ENCODE data around the gene OSMR.
"Not testable (repeated sequence)": the region's sequence is repeated elsewhere in the genome, so short reads cannot be mapped to it uniquely, and the experiment has no call there.

The OSMR gene

GRCh38 chr5:38837932-38838331, 7.9 kb upstream of the OSMR start:
- Histone ChIP-seq H3K9ac (ENCODE audit: low read length) (no peak overlapping the region), H3K4me3 (ENCODE audit: low read length) (no peak overlapping the region)

DNA sequence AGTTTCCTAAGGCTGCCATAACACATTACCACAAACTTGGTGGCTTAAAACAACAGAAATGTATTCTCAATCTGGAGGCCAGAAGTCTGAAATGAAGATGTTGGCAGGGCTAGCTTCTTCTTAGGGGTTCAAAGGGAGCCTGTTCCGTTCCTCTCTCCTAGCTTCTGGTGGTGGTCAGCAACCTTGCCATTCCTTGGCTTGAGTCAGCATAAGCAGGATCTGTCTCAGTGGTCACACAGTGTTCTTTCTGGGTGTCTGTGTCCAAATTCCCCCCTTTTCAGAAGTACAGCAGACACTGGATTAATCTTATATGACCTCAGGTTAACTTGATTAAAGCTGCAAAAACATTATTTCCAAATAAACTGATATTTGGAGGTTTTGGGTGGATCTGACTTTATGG, 2.1 kb upstream of the OSMR start:
- H3K36me3 ChIP-seq (ENCODE audit: control insufficient read depth, insufficient read depth, low read length): no peaks in the 10 kb centered on the region
- H3K27me3 ChIP-seq (ENCODE audit: control insufficient read depth, insufficient read depth, low read length): no peaks in the 10 kb centered on the region
- no peak overlapping the region for H3K27ac ChIP-seq (ENCODE audit: low read depth, low read length)
- H3K4me1 ChIP-seq (ENCODE audit: control insufficient read depth, insufficient read depth, low read length): no peaks in the 10 kb centered on the region
- no peak overlapping the region for H3K4me3 ChIP-seq (ENCODE audit: low read length)
- no peak overlapping the region for H3K9ac ChIP-seq (ENCODE audit: low read length)

More at GRCh38 chr5:38837932-38838331, 7.9 kb upstream of the OSMR start:
- Histone ChIP-seq H3K27me3 (ENCODE audit: control insufficient read depth, insufficient read depth, low read length) (no peaks in the 10 kb centered on the region), H3K36me3 (ENCODE audit: control insufficient read depth, insufficient read depth, low read length) (no peaks in the 10 kb centered on the region), H3K27ac (ENCODE audit: low read depth, low read length) (no peak overlapping the region), H3K4me1 (ENCODE audit: control insufficient read depth, insufficient read depth, low read length) (no peaks in the 10 kb centered on the region)

DNA sequence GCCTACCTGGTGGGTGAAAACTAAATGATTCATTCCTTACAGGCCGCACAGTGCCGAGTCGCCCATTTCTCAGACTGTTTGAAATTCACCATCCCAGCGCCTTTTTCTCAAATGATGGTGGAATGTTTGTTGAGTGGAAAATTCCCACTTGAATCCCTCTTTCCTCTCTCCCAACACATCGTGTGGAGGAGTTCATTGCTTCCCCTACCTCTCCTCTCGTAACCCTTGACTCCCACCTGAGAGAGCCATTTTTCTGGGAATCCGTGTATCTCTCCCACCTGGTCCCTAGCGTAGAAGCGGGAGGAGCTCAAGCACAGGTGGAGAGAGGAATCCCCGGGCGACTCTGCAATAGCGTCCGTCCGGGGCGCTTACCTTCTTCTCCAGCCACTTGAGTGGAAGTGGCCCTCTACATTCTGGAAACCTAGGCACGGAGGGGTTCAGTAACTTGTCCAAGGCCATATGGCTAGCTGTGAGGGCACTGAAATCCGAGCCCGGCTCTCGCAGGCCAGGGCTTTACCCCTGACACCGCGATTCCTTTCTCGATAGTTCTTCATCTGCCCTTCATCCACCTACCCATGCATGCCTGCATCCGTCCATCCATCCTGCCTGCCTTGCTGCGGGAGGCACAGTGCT, 683 bp downstream of the OSMR start:
- H3K4me1 ChIP-seq (ENCODE audit: control insufficient read depth, insufficient read depth, low read length): no peaks in the 10 kb centered on the region
- peak overlapping the region; percentile 68 for H3K9ac ChIP-seq (ENCODE audit: low read length)
- peak overlapping the region; percentile 92 for H3K27ac ChIP-seq (ENCODE audit: low read depth, low read length)
- no peaks in the 10 kb centered on the region for H3K27me3 ChIP-seq (ENCODE audit: control insufficient read depth, insufficient read depth, low read length)
- H3K36me3 ChIP-seq (ENCODE audit: control insufficient read depth, insufficient read depth, low read length): no peaks in the 10 kb centered on the region
- peak overlapping the region; percentile 72 for H3K4me3 ChIP-seq (ENCODE audit: low read length)

DNA sequence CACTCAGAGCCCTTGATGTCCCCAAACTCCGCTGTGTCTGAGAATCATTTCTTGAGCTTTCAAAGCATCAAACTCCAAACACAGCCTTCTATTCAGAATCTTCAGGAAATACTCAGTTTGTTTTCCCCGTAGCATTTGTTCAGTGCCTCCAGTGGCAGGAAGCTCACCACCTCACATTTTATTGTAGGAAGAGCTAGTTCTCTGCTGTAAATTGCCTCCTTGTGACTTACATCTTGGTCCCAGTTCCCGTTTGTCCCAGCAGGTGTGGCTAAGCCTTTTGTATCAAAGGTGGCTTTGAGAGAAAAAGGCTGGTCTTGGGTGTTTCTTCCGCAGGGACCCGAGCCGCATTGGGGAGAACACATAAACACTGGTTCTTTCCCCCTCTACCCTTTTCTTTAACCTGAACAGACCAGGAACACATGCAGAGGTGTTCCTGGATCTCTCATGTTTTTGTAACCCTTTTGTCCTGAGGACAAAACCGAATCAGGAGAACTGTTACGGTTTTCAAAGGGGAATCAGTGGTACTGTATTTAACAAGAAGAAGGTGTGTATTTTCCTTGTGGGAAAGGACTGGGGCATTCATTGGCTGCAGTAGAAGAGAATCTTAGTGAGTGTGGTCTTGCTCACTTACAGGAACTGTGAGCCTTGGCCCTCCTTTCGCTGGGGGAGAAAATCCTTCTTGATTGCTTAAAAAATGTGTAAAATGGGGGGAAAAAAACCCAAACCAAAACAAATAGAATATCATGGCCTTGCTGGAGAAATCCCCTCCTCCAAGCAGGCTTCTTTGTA, 1.9 kb downstream of the OSMR start:
- H3K36me3 ChIP-seq (ENCODE audit: control insufficient read depth, insufficient read depth, low read length): no peaks in the 10 kb centered on the region
- H3K27ac ChIP-seq (ENCODE audit: low read depth, low read length): no peak overlapping the region
- no peaks in the 10 kb centered on the region for H3K27me3 ChIP-seq (ENCODE audit: control insufficient read depth, insufficient read depth, low read length)
- peak overlapping the region; percentile 72 for H3K4me3 ChIP-seq (ENCODE audit: low read length)
- H3K9ac ChIP-seq (ENCODE audit: low read length): no peak overlapping the region
- H3K4me1 ChIP-seq (ENCODE audit: control insufficient read depth, insufficient read depth, low read length): no peaks in the 10 kb centered on the region

DNA sequence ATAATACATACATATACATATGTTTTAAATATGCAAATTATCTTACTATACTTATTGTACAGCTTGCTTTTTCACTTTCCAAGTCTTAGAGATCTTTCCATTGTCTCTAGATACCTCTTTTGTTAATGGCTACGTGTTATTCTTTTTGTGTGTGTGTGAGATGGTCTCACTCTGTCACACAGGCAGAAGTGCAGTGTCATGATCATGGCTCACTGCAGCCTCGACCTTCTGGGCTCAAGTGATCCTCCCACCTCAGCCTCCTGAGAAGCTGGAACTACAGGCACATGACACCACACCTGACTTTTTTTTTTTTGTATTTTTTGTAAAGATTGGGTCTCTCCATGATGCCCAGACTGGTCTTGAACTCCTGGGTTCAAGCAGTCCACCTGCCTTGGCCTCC, 2.8 kb downstream of the OSMR start:
- Histone ChIP-seq H3K4me3 (ENCODE audit: low read length) (no peak overlapping the region), H3K4me1 (ENCODE audit: control insufficient read depth, insufficient read depth, low read length) (no peaks in the 10 kb centered on the region), H3K9ac (ENCODE audit: low read length) (no peak overlapping the region), H3K27me3 (ENCODE audit: control insufficient read depth, insufficient read depth, low read length) (no peaks in the 10 kb centered on the region), H3K36me3 (ENCODE audit: control insufficient read depth, insufficient read depth, low read length) (no peaks in the 10 kb centered on the region), H3K27ac (ENCODE audit: low read depth, low read length) (no peak overlapping the region)

DNA sequence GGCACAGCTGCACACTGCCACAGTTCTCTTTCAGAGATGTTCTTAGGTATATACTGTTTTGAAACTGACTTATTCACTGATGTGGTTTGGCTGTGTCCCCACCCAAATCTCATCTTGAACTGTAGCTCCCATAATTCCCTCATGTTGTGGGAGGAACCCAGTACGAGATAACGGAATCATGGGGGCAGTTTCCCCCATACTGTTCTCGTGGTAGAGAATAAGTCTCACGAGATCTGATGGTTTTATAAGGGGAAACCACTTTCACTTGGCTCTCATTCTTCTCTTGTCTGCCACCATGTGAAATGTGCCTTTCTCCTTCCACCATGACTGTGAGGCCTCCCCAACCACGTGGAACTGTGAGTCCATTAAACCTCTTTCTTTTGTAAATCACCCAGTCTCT, 5.8 kb downstream of the OSMR start:
- H3K4me1 ChIP-seq (ENCODE audit: control insufficient read depth, insufficient read depth, low read length): not testable (repeated sequence)

GRCh38 chr5:38853753-38854470, 8.1 kb downstream of the OSMR start:
- no peak overlapping the region for H3K9ac ChIP-seq (ENCODE audit: low read length)

More for the DNA sequence above, 5.8 kb downstream of the OSMR start:
- H3K27ac ChIP-seq (ENCODE audit: low read depth, low read length); H3K9ac ChIP-seq (ENCODE audit: low read length); H3K36me3 ChIP-seq (ENCODE audit: control insufficient read depth, insufficient read depth, low read length); H3K4me3 ChIP-seq (ENCODE audit: low read length); H3K27me3 ChIP-seq (ENCODE audit: control insufficient read depth, insufficient read depth, low read length): not testable (repeated sequence)

DNA sequence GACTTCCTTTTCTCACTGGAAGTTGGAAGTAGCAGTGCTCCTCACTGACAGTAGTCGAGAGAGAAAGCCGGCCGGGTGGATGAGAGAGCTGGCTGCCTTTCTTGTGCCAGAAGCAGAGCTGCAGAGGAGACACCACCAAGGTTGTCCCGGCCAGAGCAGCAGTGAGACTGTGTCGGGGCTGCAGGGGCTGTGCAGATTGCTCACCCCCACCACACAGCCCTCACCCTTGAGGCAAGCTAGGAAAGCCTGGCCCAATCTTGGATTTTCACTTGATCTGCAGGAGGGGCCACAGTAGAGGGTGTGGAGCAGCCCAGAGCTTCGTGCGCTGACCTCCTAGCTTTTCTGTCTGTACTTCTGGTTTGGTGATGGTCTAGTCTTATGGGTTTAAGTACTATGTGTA, 9.1 kb downstream of the OSMR start:
- Histone ChIP-seq H3K36me3 (ENCODE audit: control insufficient read depth, insufficient read depth, low read length) (no peaks in the 10 kb centered on the region), H3K4me1 (ENCODE audit: control insufficient read depth, insufficient read depth, low read length) (no peaks in the 10 kb centered on the region), H3K27ac (ENCODE audit: low read depth, low read length) (no peak overlapping the region), H3K27me3 (ENCODE audit: control insufficient read depth, insufficient read depth, low read length) (no peaks in the 10 kb centered on the region), H3K4me3 (ENCODE audit: low read length) (no peak overlapping the region), H3K9ac (ENCODE audit: low read length) (no peak overlapping the region)

More at GRCh38 chr5:38853753-38854470, 8.1 kb downstream of the OSMR start:
- Histone ChIP-seq H3K36me3 (ENCODE audit: control insufficient read depth, insufficient read depth, low read length) (no peaks in the 10 kb centered on the region), H3K27me3 (ENCODE audit: control insufficient read depth, insufficient read depth, low read length) (no peaks in the 10 kb centered on the region), H3K4me1 (ENCODE audit: control insufficient read depth, insufficient read depth, low read length) (no peaks in the 10 kb centered on the region), H3K27ac (ENCODE audit: low read depth, low read length) (no peak overlapping the region), H3K4me3 (ENCODE audit: low read length) (no peak overlapping the region)

DNA sequence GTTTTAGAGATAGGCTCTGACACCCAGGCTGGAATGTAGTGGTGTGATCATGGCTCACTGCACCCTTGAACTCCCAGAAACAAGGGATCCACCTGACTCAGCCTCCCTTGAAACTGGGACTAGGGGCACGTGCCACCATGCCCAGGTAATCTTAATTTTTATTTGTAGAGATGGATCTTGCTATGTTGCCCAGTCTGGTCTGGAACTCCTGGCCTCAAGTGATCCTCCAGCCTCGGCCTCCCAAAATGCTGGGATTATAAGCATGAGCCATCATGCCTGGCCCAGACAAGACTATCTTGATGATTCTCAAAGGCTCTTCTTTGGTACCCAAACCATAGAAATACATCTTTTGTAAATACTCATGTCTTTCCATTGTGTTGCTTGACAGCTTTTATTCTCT, 10.8 kb downstream of the OSMR start:
- no peak overlapping the region for H3K9ac ChIP-seq (ENCODE audit: low read length)
- no peak overlapping the region for H3K27ac ChIP-seq (ENCODE audit: low read depth, low read length)
- H3K36me3 ChIP-seq (ENCODE audit: control insufficient read depth, insufficient read depth, low read length): no peaks in the 10 kb centered on the region
- no peaks in the 10 kb centered on the region for H3K4me1 ChIP-seq (ENCODE audit: control insufficient read depth, insufficient read depth, low read length)
- no peak overlapping the region for H3K4me3 ChIP-seq (ENCODE audit: low read length)
- no peaks in the 10 kb centered on the region for H3K27me3 ChIP-seq (ENCODE audit: control insufficient read depth, insufficient read depth, low read length)

DNA sequence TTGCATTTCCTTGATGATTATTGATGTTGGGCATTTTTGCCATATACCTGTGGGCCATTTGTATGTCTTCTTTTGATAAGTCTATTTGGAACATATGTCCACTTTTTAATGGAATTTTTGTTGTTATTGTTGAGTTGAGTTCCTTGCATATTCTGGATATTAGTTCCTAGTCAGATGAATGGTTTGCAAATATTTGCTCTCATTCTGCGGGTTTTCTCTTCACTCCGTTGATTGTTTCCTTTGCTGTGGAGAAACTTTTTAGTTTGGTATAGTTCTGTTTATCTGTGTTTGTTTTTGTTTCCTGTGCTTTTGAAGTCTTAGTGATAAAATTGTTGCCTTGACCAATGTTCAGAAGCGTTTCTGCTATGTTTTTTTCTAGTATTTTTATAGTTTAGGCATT, 13.0 kb downstream of the OSMR start:
- no peak overlapping the region for H3K27ac ChIP-seq (ENCODE audit: low read depth, low read length)

GRCh38 chr5:38861986-38862770, 16.4 kb downstream of the OSMR start:
- H3K27ac ChIP-seq (ENCODE audit: low read depth, low read length); H3K4me3 ChIP-seq (ENCODE audit: low read length); H3K27me3 ChIP-seq (ENCODE audit: control insufficient read depth, insufficient read depth, low read length): not testable (repeated sequence)

More for the DNA sequence above, 13.0 kb downstream of the OSMR start:
- no peak overlapping the region for H3K9ac ChIP-seq (ENCODE audit: low read length)
- H3K4me3 ChIP-seq (ENCODE audit: low read length): no peak overlapping the region
- H3K27me3 ChIP-seq (ENCODE audit: control insufficient read depth, insufficient read depth, low read length): no peaks in the 10 kb centered on the region
- no peaks in the 10 kb centered on the region for H3K4me1 ChIP-seq (ENCODE audit: control insufficient read depth, insufficient read depth, low read length)
- H3K36me3 ChIP-seq (ENCODE audit: control insufficient read depth, insufficient read depth, low read length): no peaks in the 10 kb centered on the region

More at GRCh38 chr5:38861986-38862770, 16.4 kb downstream of the OSMR start:
- not testable (repeated sequence) for H3K9ac ChIP-seq (ENCODE audit: low read length); H3K4me1 ChIP-seq (ENCODE audit: control insufficient read depth, insufficient read depth, low read length); H3K36me3 ChIP-seq (ENCODE audit: control insufficient read depth, insufficient read depth, low read length)
